GM12865 (cell line): Measurements from ENCODE around the gene PTGR1.

Experiments used
- DNase-seq: peaks from one replicate; pipeline ENCODE4 v3.0.0; 2010; ENCODE audit warnings: low read depth
- H3K4me3 ChIP-seq: 2 replicates; pipeline ENCODE4 v1.5.1; 2011; ENCODE audit warnings: mild to moderate bottlenecking, low read depth, low read length, control low read depth
- TF ChIP-seq, protein P1 (sequence below): IDR thresholded peaks from 2 replicates; pipeline ENCODE4 v1.5.1; 2011; ENCODE audit warnings: low read length, control low read depth, low read depth, inconsistent platforms; ENCODE audit not compliant: insufficient read depth; ENCODE audit errors: missing control alignments

Gene PTGR1

DNA sequence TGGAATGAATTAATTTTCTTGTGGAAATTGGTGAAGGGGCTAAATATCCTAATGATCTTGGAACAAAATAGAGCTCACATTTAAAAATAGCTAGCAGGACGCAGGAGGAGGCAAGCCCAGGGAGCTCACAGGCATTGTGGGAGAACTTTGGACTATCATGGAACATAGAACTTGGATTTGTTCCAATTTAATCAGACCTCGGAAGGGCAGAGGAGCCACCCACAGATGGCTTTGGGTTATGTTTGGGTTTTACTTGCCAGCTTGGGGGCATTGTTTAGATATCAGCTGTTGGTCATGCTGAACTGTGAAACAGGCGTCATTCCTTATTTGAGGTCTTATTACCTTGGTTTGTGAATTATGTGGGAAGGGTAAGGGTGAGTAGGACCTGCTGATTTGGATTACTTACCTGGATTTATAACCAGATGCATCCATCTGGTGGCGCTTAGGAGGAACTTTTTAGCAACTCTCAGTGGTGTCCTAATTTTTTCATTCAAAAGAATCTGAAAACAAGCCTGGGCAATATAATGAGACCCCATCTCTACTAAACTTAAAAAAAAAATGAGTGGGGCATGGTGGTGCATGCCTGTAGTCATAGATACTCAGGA, 14.1 kb upstream of the PTGR1 start:
- H3K4me3 ChIP-seq = no peak overlapping the region
- TF ChIP-seq, protein P1, sequence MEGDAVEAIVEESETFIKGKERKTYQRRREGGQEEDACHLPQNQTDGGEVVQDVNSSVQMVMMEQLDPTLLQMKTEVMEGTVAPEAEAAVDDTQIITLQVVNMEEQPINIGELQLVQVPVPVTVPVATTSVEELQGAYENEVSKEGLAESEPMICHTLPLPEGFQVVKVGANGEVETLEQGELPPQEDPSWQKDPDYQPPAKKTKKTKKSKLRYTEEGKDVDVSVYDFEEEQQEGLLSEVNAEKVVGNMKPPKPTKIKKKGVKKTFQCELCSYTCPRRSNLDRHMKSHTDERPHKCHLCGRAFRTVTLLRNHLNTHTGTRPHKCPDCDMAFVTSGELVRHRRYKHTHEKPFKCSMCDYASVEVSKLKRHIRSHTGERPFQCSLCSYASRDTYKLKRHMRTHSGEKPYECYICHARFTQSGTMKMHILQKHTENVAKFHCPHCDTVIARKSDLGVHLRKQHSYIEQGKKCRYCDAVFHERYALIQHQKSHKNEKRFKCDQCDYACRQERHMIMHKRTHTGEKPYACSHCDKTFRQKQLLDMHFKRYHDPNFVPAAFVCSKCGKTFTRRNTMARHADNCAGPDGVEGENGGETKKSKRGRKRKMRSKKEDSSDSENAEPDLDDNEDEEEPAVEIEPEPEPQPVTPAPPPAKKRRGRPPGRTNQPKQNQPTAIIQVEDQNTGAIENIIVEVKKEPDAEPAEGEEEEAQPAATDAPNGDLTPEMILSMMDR = no peak
- DNase-seq = no peak

DNA sequence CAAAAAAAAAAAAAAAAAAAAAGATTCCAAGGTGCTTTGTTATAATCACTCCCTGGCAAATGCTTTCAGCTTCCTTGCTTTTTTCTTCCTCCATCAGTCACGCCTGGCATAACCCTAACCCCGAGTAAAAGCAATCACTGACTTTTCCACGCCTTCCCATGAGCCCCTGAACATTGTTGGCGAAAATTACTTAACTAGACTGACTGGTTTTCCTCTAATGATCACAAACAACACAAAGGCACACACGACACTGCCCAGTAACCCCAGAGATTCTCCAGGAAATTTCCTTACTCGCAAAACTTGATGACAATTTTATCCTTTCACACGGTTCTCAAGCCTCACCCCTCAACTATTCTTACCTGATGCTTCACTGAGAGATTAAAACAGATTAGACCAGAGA, 11.4 kb upstream of the PTGR1 start:
- H3K4me3 ChIP-seq = no peak overlapping the region
- TF ChIP-seq, protein P1 = no peak
- DNase-seq = no peak

DNA sequence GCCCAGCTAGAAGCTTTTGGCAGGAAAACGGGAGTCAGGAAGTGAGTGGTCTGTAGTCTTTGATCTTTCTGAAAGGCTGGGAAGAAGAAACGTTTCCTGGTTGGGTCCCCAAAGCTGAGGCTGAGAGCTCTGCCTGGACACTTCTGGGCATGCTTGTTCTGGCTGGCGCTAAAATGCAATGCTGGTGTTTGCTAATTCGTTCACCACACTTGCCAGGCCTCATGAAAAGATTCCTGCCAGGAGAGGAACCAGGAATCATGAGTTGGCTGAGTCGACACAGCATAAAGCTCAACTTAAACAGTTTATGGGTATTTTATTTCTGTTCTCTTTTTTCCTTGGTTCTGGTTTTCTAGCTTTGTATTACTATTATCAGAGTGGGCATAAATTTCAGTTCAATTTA, 10.7 kb upstream of the PTGR1 start:
- TF ChIP-seq, protein P1 = no peak
- H3K4me3 ChIP-seq = no peak overlapping the region
- DNase-seq = no peak

DNA sequence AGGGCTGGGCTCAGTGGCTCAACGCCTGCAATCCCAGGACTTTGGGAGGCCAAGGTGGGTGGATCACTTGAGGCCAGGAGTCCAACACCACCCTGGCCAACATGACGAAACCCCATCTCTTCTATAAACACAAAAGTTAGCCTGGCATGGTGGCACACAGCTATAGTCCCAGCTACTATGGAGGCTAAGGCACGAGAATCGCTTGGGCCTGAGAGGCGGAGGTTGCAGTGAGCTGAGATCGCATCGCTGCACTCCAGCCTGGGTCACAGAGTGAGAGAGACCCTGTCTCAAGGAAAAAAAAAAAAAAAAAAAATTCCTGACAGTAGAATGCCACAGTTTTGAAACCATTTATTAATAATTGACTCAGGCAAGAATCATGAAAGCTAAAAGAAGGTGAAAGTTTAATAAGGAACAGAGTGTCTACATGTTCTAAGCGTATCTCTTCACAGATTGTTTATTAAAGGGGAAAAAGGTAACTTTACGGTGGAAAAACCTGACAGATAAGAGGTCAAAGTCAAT, 5.7 kb upstream of the PTGR1 start:
- DNase-seq = no peak
- TF ChIP-seq, protein P1 = no peak

DNA sequence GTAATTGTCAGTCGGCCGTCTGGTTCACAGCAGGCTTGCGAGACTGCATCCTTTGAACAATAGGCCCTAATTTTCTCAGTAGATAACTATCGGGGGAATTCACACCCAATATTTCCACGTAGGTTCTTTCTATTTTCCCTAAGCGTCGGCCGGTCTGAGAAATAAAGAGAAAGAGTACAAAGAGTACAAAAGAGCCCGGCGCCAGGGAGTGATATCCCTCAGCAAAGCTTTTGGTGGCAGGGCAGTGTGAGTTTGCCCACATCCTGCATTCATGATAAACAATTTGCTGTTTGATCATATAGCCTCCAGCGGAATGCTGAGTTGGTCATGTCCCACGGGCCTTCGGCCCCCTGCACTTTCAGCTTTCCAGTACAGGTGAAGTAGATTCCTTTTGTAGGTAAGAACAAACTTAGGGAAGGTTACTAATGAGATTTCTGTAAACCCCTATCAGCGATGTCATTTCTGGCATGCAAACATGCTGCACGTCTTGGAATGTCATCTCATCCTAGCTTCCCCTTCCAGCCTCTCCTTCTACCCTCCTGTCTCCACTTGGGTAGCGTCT, 4.7 kb upstream of the PTGR1 start:
- DNase-seq = no peak
- H3K4me3 ChIP-seq = no peak overlapping the region
- TF ChIP-seq, protein P1 = no peak

More for the DNA sequence above, 5.7 kb upstream of the PTGR1 start:
- no peak overlapping the region for H3K4me3 ChIP-seq

DNA sequence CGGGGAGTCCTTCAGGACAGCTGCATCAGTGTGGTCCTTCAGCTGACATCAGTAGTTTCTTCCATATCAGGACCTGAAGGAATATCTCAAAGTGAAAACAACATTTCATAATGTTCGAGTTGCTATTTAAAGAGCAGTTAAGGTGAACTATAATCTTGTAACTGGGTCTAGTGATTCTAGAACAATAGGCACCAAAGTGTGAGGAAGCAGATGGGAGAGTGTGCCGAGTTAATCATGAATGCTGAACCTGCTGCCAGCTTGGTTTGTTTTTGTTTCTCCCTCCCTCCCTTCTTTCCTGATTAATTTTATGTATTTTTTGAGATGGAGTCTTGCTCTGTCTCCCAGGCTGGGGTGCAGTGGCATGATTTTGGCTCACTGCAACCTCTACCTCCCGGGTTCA, 3.6 kb upstream of the PTGR1 start:
- H3K4me3 ChIP-seq = no peak overlapping the region
- no peak for DNase-seq
- TF ChIP-seq, protein P1 = no peak
